ENCODE measurements around the gene ZNF839.
"Not testable (repeated sequence)": the region's sequence is repeated elsewhere in the genome, so short reads cannot be mapped to it uniquely, and the experiment has no call there.

ZNF839 gene

GRCh38 chr14:102344084-102344483 is 24.5 kb downstream of the ZNF839 start:
- Mint-ChIP-seq H3K27me3 (ENCODE audit: low read depth) (no peaks in the 10 kb centered on the region), H3K9me3 (no peaks in the 10 kb centered on the region), H3K4me1 (no peaks in the 10 kb centered on the region), H3K36me3 (ENCODE audit: low read depth) (peaks cover 51% of the 10 kb centered on the region), H3K4me3 (no peak overlapping the region), H3K27ac (no peak overlapping the region)
- TF ChIP-seq, protein P1, sequence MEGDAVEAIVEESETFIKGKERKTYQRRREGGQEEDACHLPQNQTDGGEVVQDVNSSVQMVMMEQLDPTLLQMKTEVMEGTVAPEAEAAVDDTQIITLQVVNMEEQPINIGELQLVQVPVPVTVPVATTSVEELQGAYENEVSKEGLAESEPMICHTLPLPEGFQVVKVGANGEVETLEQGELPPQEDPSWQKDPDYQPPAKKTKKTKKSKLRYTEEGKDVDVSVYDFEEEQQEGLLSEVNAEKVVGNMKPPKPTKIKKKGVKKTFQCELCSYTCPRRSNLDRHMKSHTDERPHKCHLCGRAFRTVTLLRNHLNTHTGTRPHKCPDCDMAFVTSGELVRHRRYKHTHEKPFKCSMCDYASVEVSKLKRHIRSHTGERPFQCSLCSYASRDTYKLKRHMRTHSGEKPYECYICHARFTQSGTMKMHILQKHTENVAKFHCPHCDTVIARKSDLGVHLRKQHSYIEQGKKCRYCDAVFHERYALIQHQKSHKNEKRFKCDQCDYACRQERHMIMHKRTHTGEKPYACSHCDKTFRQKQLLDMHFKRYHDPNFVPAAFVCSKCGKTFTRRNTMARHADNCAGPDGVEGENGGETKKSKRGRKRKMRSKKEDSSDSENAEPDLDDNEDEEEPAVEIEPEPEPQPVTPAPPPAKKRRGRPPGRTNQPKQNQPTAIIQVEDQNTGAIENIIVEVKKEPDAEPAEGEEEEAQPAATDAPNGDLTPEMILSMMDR (IDR thresholded peaks at IDR 0.05; ENCODE audit: unreplicated experiment in 3 of 3), result no peak

DNA sequence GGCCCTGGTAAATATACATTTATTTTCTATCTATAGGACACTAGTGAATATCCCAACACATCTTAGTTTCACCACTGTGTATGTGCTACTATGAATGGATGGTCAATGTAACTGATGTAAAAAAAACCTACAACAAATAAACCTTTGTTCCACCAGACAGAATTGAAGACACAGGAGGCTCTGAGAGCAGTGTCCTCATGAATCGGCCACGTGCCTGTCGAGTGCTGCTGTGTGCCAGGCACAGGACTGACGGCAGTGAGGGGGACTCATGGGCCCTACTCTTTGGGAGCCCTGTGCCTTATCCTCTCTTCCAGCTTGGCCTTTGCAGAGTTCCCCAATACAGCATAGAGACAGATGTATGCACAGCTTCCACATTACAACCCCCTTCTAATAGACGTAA is 24.9 kb downstream of the ZNF839 start:
- H3K36me3 Mint-ChIP-seq (ENCODE audit: low read depth), result peaks cover 52% of the 10 kb centered on the region
- H3K9me3 Mint-ChIP-seq, result no peaks in the 10 kb centered on the region
- H3K27me3 Mint-ChIP-seq (ENCODE audit: low read depth), result no peaks in the 10 kb centered on the region
- no peak overlapping the region for H3K4me3 Mint-ChIP-seq
- no peak overlapping the region for H3K27ac Mint-ChIP-seq
- no peaks in the 10 kb centered on the region for H3K4me1 Mint-ChIP-seq
- TF ChIP-seq, protein P1 (IDR thresholded peaks at IDR 0.05; ENCODE audit: unreplicated experiment in 3 of 3), result no peak

GRCh38 chr14:102345232-102345631 is 25.7 kb downstream of the ZNF839 start:
- Mint-ChIP-seq H3K4me1 (no peaks in the 10 kb centered on the region), H3K27me3 (ENCODE audit: low read depth) (no peaks in the 10 kb centered on the region), H3K27ac (no peak overlapping the region), H3K9me3 (no peaks in the 10 kb centered on the region), H3K4me3 (no peak overlapping the region), H3K36me3 (ENCODE audit: low read depth) (peaks cover 58% of the 10 kb centered on the region)
- TF ChIP-seq, protein P1 (IDR thresholded peaks at IDR 0.05; ENCODE audit: unreplicated experiment in 3 of 3), result no peak

DNA sequence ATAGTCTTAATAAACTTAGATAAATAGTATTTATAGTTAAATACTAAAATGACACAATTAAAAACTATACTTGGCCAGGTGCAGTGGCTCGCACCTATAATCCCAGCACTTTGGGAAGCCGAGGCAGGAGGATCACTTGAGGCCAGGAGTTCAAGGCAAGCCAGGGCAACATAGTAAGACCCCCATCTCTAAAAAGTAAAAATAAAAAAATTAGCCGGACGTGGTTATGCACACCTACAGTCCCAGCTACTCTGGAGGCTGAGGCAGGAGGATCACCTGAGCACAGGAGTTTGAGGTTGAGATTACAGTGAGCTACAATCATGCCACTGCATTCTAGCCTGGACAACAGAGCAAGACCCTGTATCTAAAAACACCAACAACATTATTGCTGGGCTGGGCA is 27.1 kb downstream of the ZNF839 start:
- H3K27ac Mint-ChIP-seq, result no peak overlapping the region
- no peaks in the 10 kb centered on the region for H3K9me3 Mint-ChIP-seq
- H3K36me3 Mint-ChIP-seq (ENCODE audit: low read depth), result peaks cover 56% of the 10 kb centered on the region
- H3K4me1 Mint-ChIP-seq, result no peaks in the 10 kb centered on the region
- no peak overlapping the region for H3K4me3 Mint-ChIP-seq
- TF ChIP-seq, protein P1 (IDR thresholded peaks at IDR 0.05; ENCODE audit: unreplicated experiment in 3 of 3), result no peak
- H3K27me3 Mint-ChIP-seq (ENCODE audit: low read depth), result no peaks in the 10 kb centered on the region

GRCh38 chr14:102348376-102348775 is 28.8 kb downstream of the ZNF839 start:
- Mint-ChIP-seq H3K4me1 (no peaks in the 10 kb centered on the region), H3K9me3 (no peaks in the 10 kb centered on the region), H3K27ac (no peak overlapping the region), H3K27me3 (ENCODE audit: low read depth) (no peaks in the 10 kb centered on the region), H3K36me3 (ENCODE audit: low read depth) (peaks cover 58% of the 10 kb centered on the region), H3K4me3 (no peak overlapping the region)
- TF ChIP-seq, protein P1 (IDR thresholded peaks at IDR 0.05; ENCODE audit: unreplicated experiment in 3 of 3), result no peak

GRCh38 chr14:102351023-102351422 is 31.5 kb downstream of the ZNF839 start:
- Mint-ChIP-seq H3K9me3 (no peaks in the 10 kb centered on the region), H3K27ac (no peak overlapping the region), H3K4me1 (no peaks in the 10 kb centered on the region), H3K36me3 (ENCODE audit: low read depth) (peaks cover 56% of the 10 kb centered on the region), H3K4me3 (no peak overlapping the region), H3K27me3 (ENCODE audit: low read depth) (no peaks in the 10 kb centered on the region)
- TF ChIP-seq, protein P1 (IDR thresholded peaks at IDR 0.05; ENCODE audit: unreplicated experiment in 3 of 3), result no peak

DNA sequence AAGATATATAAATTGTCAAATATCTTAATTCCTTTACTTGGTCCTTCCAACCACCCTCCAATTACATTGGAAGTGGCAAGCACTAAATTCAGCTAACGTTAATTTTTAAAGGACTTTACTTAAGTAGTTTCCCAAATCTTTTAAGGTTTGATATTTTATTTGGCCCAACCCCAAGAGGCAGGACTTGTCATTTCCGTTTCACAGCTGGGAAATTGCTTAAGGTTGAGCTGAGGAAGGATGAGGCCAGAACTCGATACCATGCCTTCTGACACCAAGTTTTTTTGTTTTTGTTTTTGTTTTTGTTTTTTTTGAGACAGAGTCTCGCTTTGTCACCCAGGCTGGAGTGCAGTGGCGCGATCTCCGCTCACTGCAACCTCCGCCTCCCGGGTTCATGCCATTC is 32.0 kb downstream of the ZNF839 start:
- not testable (repeated sequence) for H3K4me1 Mint-ChIP-seq; H3K27ac Mint-ChIP-seq; H3K9me3 Mint-ChIP-seq; H3K4me3 Mint-ChIP-seq; H3K27me3 Mint-ChIP-seq (ENCODE audit: low read depth)
- H3K36me3 Mint-ChIP-seq (ENCODE audit: low read depth), result peaks cover 57% of the 10 kb centered on the region

All from nephron (organoid).